PC-3 (cell line): ENCODE results near the gene LRRC45.

Experiments
- CTCF ChIP-seq: fragments of 300-600 bp; sonication (generic); conservative IDR thresholded peaks from 2 replicates; pipeline ENCODE4 v1.5.1; 2017; ENCODE audit warnings: antibody characterized with exemption, low read depth, mild to moderate bottlenecking, low read length
- EZH2 ChIP-seq: fragments of 300-600 bp; sonication (generic); IDR thresholded peaks from one replicate; pipeline ENCODE4 v1.6.1; 2017; ENCODE audit warnings: antibody characterized with exemption, mild to moderate bottlenecking, low read length; ENCODE audit not compliant: unreplicated experiment
- EZH2phosphoT487 ChIP-seq: fragments of 300-600 bp; sonication (generic); IDR thresholded peaks from 2 replicates; pipeline ENCODE4 v1.6.1; 2018; ENCODE audit warnings: mild to moderate bottlenecking, antibody characterized with exemption, low read length, borderline replicate concordance

GRCh38 chr17:82059272-82060000, 36.3 kb downstream of the LRRC45 start:
- no peak for TF ChIP-seq CTCF
- no peak for TF ChIP-seq EZH2
- no peak for TF ChIP-seq EZH2phosphoT487
